HEK293 (cell line): ENCODE measurements around the gene CAP1.

Experiments
- CTCF ChIA-PET: fragments of 350-600 bp; formaldehyde crosslinking; extraction: SDS; loops from one replicate; lab custom pipeline; 2021; ENCODE audit warnings: antibody characterized with exemption; lab: Yijun Ruan, JAX
- POLR2A ChIA-PET: fragments of 300-600 bp; formaldehyde crosslinking; extraction: SDS; loops from one replicate; lab custom pipeline; 2020; ENCODE audit warnings: antibody characterized with exemption, inconsistent platforms; lab: Yijun Ruan, JAX
- H3K27ac ChIP-seq: fragments of 200-500 bp; sonication (Bioruptor generic); 2 replicates; pipeline ENCODE4 v1.5.1; 2014; ENCODE audit warnings: low read depth, low read length, control low read depth, inconsistent platforms; ENCODE audit errors: extremely low read depth
- H3K36me3 ChIP-seq, 2 experiments: fragments of 200-500 bp in 1 of 2; sonication (Bioruptor generic) in 1 of 2; 1 replicate in 1 of 2; 2 replicates in 1 of 2; pipeline ENCODE4 v1.5.1; 2014 to 2017; ENCODE audit warnings: inconsistent platforms in 2 of 2, low read length in 2 of 2; ENCODE audit not compliant: control insufficient read depth in 2 of 2, insufficient read depth in 1 of 2
- H3K4me1 ChIP-seq: fragments of 200-500 bp; sonication (Bioruptor generic); 2 replicates; pipeline ENCODE4 v1.5.1; 2014; ENCODE audit warnings: mild to moderate bottlenecking, low read length, inconsistent platforms; ENCODE audit not compliant: control insufficient read depth, insufficient read depth
- H3K4me3 ChIP-seq: 2 replicates; pipeline ENCODE4 v1.5.1; 2011; ENCODE audit warnings: low read depth, mild to moderate bottlenecking, control low read depth, low read length, moderate library complexity
- H3K9me3 ChIP-seq: fragments of 200-500 bp; sonication (Bioruptor generic); 2 replicates; pipeline ENCODE4 v1.5.1; 2014; ENCODE audit warnings: low read depth, low read length, inconsistent platforms; ENCODE audit not compliant: control insufficient read depth, insufficient read depth
- HOXA7 ChIP-seq: sonication (generic); formaldehyde crosslinking; IDR thresholded peaks from 2 replicates; pipeline ENCODE4 v1.8.1; 2022; ENCODE audit warnings: missing genetic modification reagents, borderline replicate concordance
- HOXC10 ChIP-seq: sonication (generic); formaldehyde crosslinking; IDR thresholded peaks from 2 replicates; pipeline ENCODE4 v1.8.1; 2023; ENCODE audit warnings: mild to moderate bottlenecking, missing genetic modification reagents
- OSR2 ChIP-seq: fragments of 450-650 bp; formaldehyde crosslinking; IDR thresholded peaks from 2 replicates; pipeline ENCODE4 v1.5.1; 2016; ENCODE audit warnings: missing biosample characterization, missing genetic modification characterization
- REPIN1 ChIP-seq: fragments of 450-650 bp; formaldehyde crosslinking; IDR thresholded peaks from 2 replicates; pipeline ENCODE4 v1.5.1; 2017; ENCODE audit warnings: missing biosample characterization, missing genetic modification characterization, low read depth
- SCRT1 ChIP-seq: fragments of 450-650 bp; formaldehyde crosslinking; IDR thresholded peaks from 2 replicates; pipeline ENCODE4 v1.5.1; 2016; ENCODE audit warnings: missing biosample characterization, missing genetic modification characterization, borderline replicate concordance
- ZBTB17 ChIP-seq: fragments of 450-650 bp; formaldehyde crosslinking; IDR thresholded peaks from 2 replicates; pipeline ENCODE4 v1.5.1; 2016; ENCODE audit warnings: missing biosample characterization, missing genetic modification characterization
- ZFHX2 ChIP-seq: fragments of 450-650 bp; formaldehyde crosslinking; conservative IDR thresholded peaks from 2 replicates; pipeline ENCODE4 v1.5.1; 2016; ENCODE audit warnings: missing biosample characterization, missing genetic modification characterization
- ZFP41 ChIP-seq: fragments of 450-650 bp; formaldehyde crosslinking; IDR thresholded peaks from 2 replicates; pipeline ENCODE4 v1.5.1; 2016; ENCODE audit warnings: missing biosample characterization, missing genetic modification characterization, borderline replicate concordance
- ZNF266 ChIP-seq: fragments of 450-650 bp; formaldehyde crosslinking; IDR thresholded peaks from 2 replicates; pipeline ENCODE4 v1.5.1; 2016; ENCODE audit warnings: missing biosample characterization, missing genetic modification characterization, low read depth
- ZNF530 ChIP-seq: fragments of 450-650 bp; formaldehyde crosslinking; IDR thresholded peaks from 2 replicates; pipeline ENCODE4 v1.5.1; 2016; ENCODE audit warnings: low read depth, missing biosample characterization, missing genetic modification characterization
- ZNF544 ChIP-seq: fragments of 450-650 bp; formaldehyde crosslinking; IDR thresholded peaks from 2 replicates; pipeline ENCODE4 v1.5.0; 2017; ENCODE audit warnings: missing biosample characterization, missing genetic modification characterization
- ZNF843 ChIP-seq: fragments of 450-650 bp; formaldehyde crosslinking; IDR thresholded peaks from 2 replicates; pipeline ENCODE4 v1.5.1; 2016; ENCODE audit warnings: missing biosample characterization, missing genetic modification characterization
- ZSCAN16 ChIP-seq: fragments of 450-650 bp; formaldehyde crosslinking; IDR thresholded peaks from 2 replicates; pipeline ENCODE4 v1.5.1; 2016; ENCODE audit warnings: missing biosample characterization, missing genetic modification characterization
- TF ChIP-seq, protein P1 (sequence below): fragments of 450-650 bp; formaldehyde crosslinking; IDR thresholded peaks from 2 replicates; pipeline ENCODE4 v1.5.1; 2016; ENCODE audit warnings: missing biosample characterization, missing genetic modification characterization
- TF ChIP-seq, protein P2 (sequence below): fragments of 450-650 bp; formaldehyde crosslinking; IDR thresholded peaks from 2 replicates; pipeline ENCODE4 v1.5.1; 2016; ENCODE audit warnings: missing biosample characterization, missing genetic modification characterization
- TF ChIP-seq, protein P3 (sequence below): fragments of 450-650 bp; formaldehyde crosslinking; IDR thresholded peaks from 2 replicates; pipeline ENCODE4 v1.5.1; 2017; ENCODE audit warnings: missing biosample characterization, missing genetic modification characterization
- TF ChIP-seq, protein P4 (sequence below): fragments of 450-650 bp; formaldehyde crosslinking; IDR thresholded peaks from 2 replicates; pipeline ENCODE4 v1.5.1; 2017; ENCODE audit warnings: missing biosample characterization, missing genetic modification characterization

CAP1 gene

GRCh38 chr1:40047769-40048168 is 7.2 kb downstream of the CAP1 start:
- ChIA-PET POLR2A (no interaction called here), CTCF (interaction anchor here (0.6 kb wide), 1 partner anchor 575 kb away, joined by 3 read pairs; no protein-coding TSS in a partner anchor)
- H3K27ac ChIP-seq = no peak overlapping the region
- no peak overlapping the region for H3K4me3 ChIP-seq
- H3K36me3 ChIP-seq = peaks cover 0 to 50% of the 10 kb centered on the region in 2 experiments
- no peaks in the 10 kb centered on the region for H3K4me1 ChIP-seq
- H3K9me3 ChIP-seq = no peaks in the 10 kb centered on the region
- no peak for TF ChIP-seq SCRT1 (tag by site-specific recombination)
- TF ChIP-seq ZSCAN16 (tag by site-specific recombination) = no peak
- TF ChIP-seq, protein P1, sequence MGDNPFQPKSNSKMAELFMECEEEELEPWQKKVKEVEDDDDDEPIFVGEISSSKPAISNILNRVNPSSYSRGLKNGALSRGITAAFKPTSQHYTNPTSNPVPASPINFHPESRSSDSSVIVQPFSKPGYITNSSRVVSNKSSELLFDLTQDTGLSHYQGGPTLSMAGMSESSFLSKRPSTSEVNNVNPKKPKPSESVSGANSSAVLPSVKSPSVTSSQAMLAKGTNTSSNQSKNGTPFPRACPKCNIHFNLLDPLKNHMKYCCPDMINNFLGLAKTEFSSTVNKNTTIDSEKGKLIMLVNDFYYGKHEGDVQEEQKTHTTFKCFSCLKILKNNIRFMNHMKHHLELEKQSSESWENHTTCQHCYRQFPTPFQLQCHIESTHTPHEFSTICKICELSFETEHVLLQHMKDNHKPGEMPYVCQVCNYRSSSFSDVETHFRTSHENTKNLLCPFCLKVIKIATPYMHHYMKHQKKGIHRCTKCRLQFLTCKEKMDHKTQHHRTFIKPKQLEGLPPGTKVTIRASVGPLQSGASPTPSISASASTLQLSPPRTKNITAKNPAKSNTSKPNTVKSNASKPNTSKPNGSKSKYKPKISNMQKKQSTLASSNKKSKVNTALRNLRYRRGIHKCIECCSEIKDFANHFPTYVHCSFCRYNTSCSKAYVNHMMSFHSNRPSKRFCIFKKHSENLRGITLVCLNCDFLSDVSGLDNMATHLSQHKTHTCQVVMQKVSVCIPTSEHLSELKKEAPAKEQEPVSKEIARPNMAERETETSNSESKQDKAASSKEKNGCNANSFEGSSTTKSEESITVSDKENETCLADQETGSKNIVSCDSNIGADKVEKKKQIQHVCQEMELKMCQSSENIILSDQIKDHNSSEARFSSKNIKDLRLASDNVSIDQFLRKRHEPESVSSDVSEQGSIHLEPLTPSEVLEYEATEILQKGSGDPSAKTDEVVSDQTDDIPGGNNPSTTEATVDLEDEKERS = no peak
- no peak for TF ChIP-seq ZNF544 (tag by site-specific recombination)
- no peak for TF ChIP-seq ZNF843
- TF ChIP-seq OSR2 = no peak
- TF ChIP-seq HOXC10 (CRISPR knock-in tag) = no peak
- no peak for TF ChIP-seq ZBTB17
- TF ChIP-seq ZNF530 (tag by site-specific recombination) = no peak
- no peak for TF ChIP-seq ZFP41

GRCh38 chr1:40049725-40050124 is 9.2 kb downstream of the CAP1 start:
- Histone ChIP-seq H3K4me3 (no peak overlapping the region), H3K4me1 (no peaks in the 10 kb centered on the region), H3K27ac (no peak overlapping the region), H3K9me3 (no peaks in the 10 kb centered on the region), H3K36me3 (peaks cover 0 to 45% of the 10 kb centered on the region in 2 experiments; a peak in 2 of 3 replicates)
- ChIA-PET CTCF (interaction anchor here (0.9 to 2.3 kb wide), 5 partner anchors 11 to 131 kb away, joined by 3 to 17 read pairs (median 4); no protein-coding TSS in a partner anchor), POLR2A (interaction anchor here (1.6 kb wide), 1 partner anchor 9 kb away, joined by 3 read pairs; the partner anchor contains the start of gene CAP1)
- TF ChIP-seq, protein P2, sequence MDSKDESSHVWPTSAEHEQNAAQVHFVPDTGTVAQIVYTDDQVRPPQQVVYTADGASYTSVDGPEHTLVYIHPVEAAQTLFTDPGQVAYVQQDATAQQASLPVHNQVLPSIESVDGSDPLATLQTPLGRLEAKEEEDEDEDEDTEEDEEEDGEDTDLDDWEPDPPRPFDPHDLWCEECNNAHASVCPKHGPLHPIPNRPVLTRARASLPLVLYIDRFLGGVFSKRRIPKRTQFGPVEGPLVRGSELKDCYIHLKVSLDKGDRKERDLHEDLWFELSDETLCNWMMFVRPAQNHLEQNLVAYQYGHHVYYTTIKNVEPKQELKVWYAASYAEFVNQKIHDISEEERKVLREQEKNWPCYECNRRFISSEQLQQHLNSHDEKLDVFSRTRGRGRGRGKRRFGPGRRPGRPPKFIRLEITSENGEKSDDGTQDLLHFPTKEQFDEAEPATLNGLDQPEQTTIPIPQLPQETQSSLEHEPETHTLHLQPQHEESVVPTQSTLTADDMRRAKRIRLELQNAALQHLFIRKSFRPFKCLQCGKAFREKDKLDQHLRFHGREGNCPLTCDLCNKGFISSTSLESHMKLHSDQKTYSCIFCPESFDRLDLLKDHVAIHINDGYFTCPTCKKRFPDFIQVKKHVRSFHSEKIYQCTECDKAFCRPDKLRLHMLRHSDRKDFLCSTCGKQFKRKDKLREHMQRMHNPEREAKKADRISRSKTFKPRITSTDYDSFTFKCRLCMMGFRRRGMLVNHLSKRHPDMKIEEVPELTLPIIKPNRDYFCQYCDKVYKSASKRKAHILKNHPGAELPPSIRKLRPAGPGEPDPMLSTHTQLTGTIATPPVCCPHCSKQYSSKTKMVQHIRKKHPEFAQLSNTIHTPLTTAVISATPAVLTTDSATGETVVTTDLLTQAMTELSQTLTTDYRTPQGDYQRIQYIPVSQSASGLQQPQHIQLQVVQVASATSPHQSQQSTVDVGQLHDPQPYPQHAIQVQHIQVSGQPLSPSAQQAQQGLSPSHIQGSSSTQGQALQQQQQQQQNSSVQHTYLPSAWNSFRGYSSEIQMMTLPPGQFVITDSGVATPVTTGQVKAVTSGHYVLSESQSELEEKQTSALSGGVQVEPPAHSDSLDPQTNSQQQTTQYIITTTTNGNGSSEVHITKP = peak; percentile 75
- TF ChIP-seq ZNF266 (tag by site-specific recombination) = no peak
- 0 out of 2 replicates have a peak, but pooled peaks have one; percentile 15 for TF ChIP-seq ZFHX2

GRCh38 chr1:40050863-40051262 is 10.3 kb downstream of the CAP1 start:
- no peaks in the 10 kb centered on the region for H3K9me3 ChIP-seq
- POLR2A ChIA-PET = interaction anchor here (1.6 kb wide), 1 partner anchor 10 kb away, joined by 3 read pairs; the partner anchor contains the start of gene CAP1
- CTCF ChIA-PET = interaction anchor here (0.6 to 2.3 kb wide), 5 partner anchors 12 to 1563 kb away, joined by 3 to 17 read pairs (median 4); no protein-coding TSS in a partner anchor
- H3K4me1 ChIP-seq = no peaks in the 10 kb centered on the region
- H3K4me3 ChIP-seq = no peak overlapping the region
- H3K36me3 ChIP-seq = peaks cover 0 to 45% of the 10 kb centered on the region in 2 experiments; a peak in 2 of 3 replicates
- TF ChIP-seq, protein P3, sequence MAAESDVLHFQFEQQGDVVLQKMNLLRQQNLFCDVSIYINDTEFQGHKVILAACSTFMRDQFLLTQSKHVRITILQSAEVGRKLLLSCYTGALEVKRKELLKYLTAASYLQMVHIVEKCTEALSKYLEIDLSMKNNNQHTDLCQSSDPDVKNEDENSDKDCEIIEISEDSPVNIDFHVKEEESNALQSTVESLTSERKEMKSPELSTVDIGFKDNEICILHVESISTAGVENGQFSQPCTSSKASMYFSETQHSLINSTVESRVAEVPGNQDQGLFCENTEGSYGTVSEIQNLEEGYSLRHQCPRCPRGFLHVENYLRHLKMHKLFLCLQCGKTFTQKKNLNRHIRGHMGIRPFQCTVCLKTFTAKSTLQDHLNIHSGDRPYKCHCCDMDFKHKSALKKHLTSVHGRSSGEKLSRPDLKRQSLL = peak; percentile 63; the same call in 1 of the 2 replicates
- TF ChIP-seq REPIN1 = no peak
- TF ChIP-seq, protein P4, sequence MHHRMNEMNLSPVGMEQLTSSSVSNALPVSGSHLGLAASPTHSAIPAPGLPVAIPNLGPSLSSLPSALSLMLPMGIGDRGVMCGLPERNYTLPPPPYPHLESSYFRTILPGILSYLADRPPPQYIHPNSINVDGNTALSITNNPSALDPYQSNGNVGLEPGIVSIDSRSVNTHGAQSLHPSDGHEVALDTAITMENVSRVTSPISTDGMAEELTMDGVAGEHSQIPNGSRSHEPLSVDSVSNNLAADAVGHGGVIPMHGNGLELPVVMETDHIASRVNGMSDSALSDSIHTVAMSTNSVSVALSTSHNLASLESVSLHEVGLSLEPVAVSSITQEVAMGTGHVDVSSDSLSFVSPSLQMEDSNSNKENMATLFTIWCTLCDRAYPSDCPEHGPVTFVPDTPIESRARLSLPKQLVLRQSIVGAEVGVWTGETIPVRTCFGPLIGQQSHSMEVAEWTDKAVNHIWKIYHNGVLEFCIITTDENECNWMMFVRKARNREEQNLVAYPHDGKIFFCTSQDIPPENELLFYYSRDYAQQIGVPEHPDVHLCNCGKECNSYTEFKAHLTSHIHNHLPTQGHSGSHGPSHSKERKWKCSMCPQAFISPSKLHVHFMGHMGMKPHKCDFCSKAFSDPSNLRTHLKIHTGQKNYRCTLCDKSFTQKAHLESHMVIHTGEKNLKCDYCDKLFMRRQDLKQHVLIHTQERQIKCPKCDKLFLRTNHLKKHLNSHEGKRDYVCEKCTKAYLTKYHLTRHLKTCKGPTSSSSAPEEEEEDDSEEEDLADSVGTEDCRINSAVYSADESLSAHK (tag by site-specific recombination) = no peak
- no peak for TF ChIP-seq HOXA7 (CRISPR knock-in tag)
- TF ChIP-seq, all 188 proteins: peak for 1
- no peak overlapping the region for H3K27ac ChIP-seq
